Duodenal mucosa (tissue), 2 donors: ENCODE results near the gene ITIH4.

Source experiments
- H3K27ac ChIP-seq: one replicate; pipeline ENCODE4 v1.7.0; 2013; ENCODE audit warnings: low read depth, low read length
- H3K27me3 ChIP-seq, 2 donors: one replicate each; pipeline ENCODE4 v1.7.0; 2013; ENCODE audit warnings: low read length in 2 of 2, control low read depth in 1 of 2; ENCODE audit not compliant: insufficient read depth in 2 of 2, control insufficient read depth in 1 of 2
- H3K36me3 ChIP-seq, 2 donors: one replicate each; pipeline ENCODE4 v1.7.0; 2013; ENCODE audit warnings: low read length in 2 of 2, control low read depth in 1 of 2; ENCODE audit not compliant: insufficient read depth in 2 of 2, control insufficient read depth in 1 of 2
- H3K4me1 ChIP-seq, 2 donors: one replicate each; pipeline ENCODE4 v1.7.0; 2013; ENCODE audit warnings: low read length in 2 of 2, control low read depth in 1 of 2; ENCODE audit not compliant: insufficient read depth in 2 of 2, control insufficient read depth in 1 of 2
- H3K4me3 ChIP-seq, 2 donors: one replicate each; pipeline ENCODE4 v1.7.0; 2013; ENCODE audit warnings: low read length in 2 of 2, low read depth in 1 of 2
- H3K9ac ChIP-seq, 2 donors: one replicate each; pipeline ENCODE4 v1.7.0; 2013; ENCODE audit warnings: low read length in 2 of 2, low read depth in 1 of 2
- H3K9me3 ChIP-seq, 2 donors: one replicate each; pipeline ENCODE4 v1.7.0; 2013; ENCODE audit warnings: low read length in 2 of 2, control low read depth in 1 of 2; ENCODE audit not compliant: control insufficient read depth in 1 of 2

ITIH4 gene

GRCh38 chr3:52870471-52870870, 40.0 kb upstream of the ITIH4 start:
- Histone ChIP-seq H3K4me1 (peaks cover 0 to 6% of the 10 kb centered on the region in 2 donors), H3K27me3 (no peaks in the 10 kb centered on the region), H3K9me3 (no peaks in the 10 kb centered on the region), H3K27ac (no peak overlapping the region), H3K36me3 (no peaks in the 10 kb centered on the region), H3K9ac (no peak overlapping the region), H3K4me3 (no peak overlapping the region)

- Histone ChIP-seq H3K4me3 (no peak overlapping the region), H3K4me1 (peaks cover 0 to 6% of the 10 kb centered on the region in 2 donors), H3K27me3 (no peaks in the 10 kb centered on the region), H3K36me3 (no peaks in the 10 kb centered on the region), H3K9me3 (no peaks in the 10 kb centered on the region), H3K27ac (no peak overlapping the region), H3K9ac (no peak overlapping the region)
Observed at GRCh38 chr3:52866427-52866826, 36.0 kb upstream of the ITIH4 start.

- H3K27ac ChIP-seq: no peak overlapping the region
Observed at GRCh38 chr3:52865994-52866393, 35.5 kb upstream of the ITIH4 start.

GRCh38 chr3:52860424-52860768, 29.9 kb upstream of the ITIH4 start:
- H3K4me1 ChIP-seq: no peaks in the 10 kb centered on the region
- no peaks in the 10 kb centered on the region for H3K27me3 ChIP-seq
- H3K27ac ChIP-seq: no peak overlapping the region
- H3K36me3 ChIP-seq: peaks cover 0 to 10% of the 10 kb centered on the region in 2 donors
- H3K4me3 ChIP-seq: no peak overlapping the region
- no peak overlapping the region for H3K9ac ChIP-seq
- no peaks in the 10 kb centered on the region for H3K9me3 ChIP-seq

More at GRCh38 chr3:52865994-52866393, 35.5 kb upstream of the ITIH4 start:
- Histone ChIP-seq H3K9ac (no peak overlapping the region), H3K9me3 (no peaks in the 10 kb centered on the region), H3K36me3 (peaks cover 0 to under 1% of the 10 kb centered on the region in 2 donors), H3K4me3 (no peak overlapping the region), H3K27me3 (no peaks in the 10 kb centered on the region), H3K4me1 (peaks cover 0 to 6% of the 10 kb centered on the region in 2 donors)

- H3K4me3 ChIP-seq: no peak overlapping the region
- H3K9ac ChIP-seq: no peak overlapping the region
- no peaks in the 10 kb centered on the region for H3K27me3 ChIP-seq
- H3K9me3 ChIP-seq: no peaks in the 10 kb centered on the region
- no peaks in the 10 kb centered on the region for H3K4me1 ChIP-seq
- H3K36me3 ChIP-seq: peaks cover 0 to 10% of the 10 kb centered on the region in 2 donors
- H3K27ac ChIP-seq: no peak overlapping the region
Observed at GRCh38 chr3:52859686-52860423, 29.4 kb upstream of the ITIH4 start.

- Histone ChIP-seq H3K27me3 (no peaks in the 10 kb centered on the region), H3K9ac (no peak overlapping the region), H3K9me3 (no peaks in the 10 kb centered on the region), H3K36me3 (peaks cover 0 to 10% of the 10 kb centered on the region in 2 donors), H3K27ac (no peak overlapping the region), H3K4me1 (no peaks in the 10 kb centered on the region), H3K4me3 (no peak overlapping the region)
Observed at GRCh38 chr3:52857864-52858263, 27.4 kb upstream of the ITIH4 start.

- Histone ChIP-seq H3K27ac (no peak overlapping the region), H3K27me3 (no peaks in the 10 kb centered on the region), H3K4me3 (no peak overlapping the region), H3K9me3 (no peaks in the 10 kb centered on the region), H3K9ac (no peak overlapping the region), H3K36me3 (peaks cover 0 to 15% of the 10 kb centered on the region in 2 donors), H3K4me1 (no peaks in the 10 kb centered on the region)
Observed at GRCh38 chr3:52857133-52857532, 26.7 kb upstream of the ITIH4 start.

GRCh38 chr3:52856666-52857065, 26.2 kb upstream of the ITIH4 start:
- H3K4me3 ChIP-seq: no peak overlapping the region

GRCh38 chr3:52854013-52854412, 23.5 kb upstream of the ITIH4 start:
- no peak overlapping the region for H3K27ac ChIP-seq
- H3K4me3 ChIP-seq: no peak overlapping the region
- no peaks in the 10 kb centered on the region for H3K27me3 ChIP-seq
- H3K9ac ChIP-seq: no peak overlapping the region
- no peaks in the 10 kb centered on the region for H3K9me3 ChIP-seq
- H3K4me1 ChIP-seq: no peaks in the 10 kb centered on the region
- H3K36me3 ChIP-seq: peaks cover 5 to 30% of the 10 kb centered on the region in 2 donors

More at GRCh38 chr3:52856666-52857065, 26.2 kb upstream of the ITIH4 start:
- Histone ChIP-seq H3K4me1 (no peaks in the 10 kb centered on the region), H3K9ac (no peak overlapping the region), H3K27me3 (no peaks in the 10 kb centered on the region), H3K36me3 (peaks cover 0 to 19% of the 10 kb centered on the region in 2 donors), H3K27ac (no peak overlapping the region), H3K9me3 (no peaks in the 10 kb centered on the region)

GRCh38 chr3:52852419-52852818, 21.9 kb upstream of the ITIH4 start:
- H3K9me3 ChIP-seq: no peaks in the 10 kb centered on the region
- H3K4me1 ChIP-seq: no peaks in the 10 kb centered on the region
- H3K36me3 ChIP-seq: peaks cover 8 to 39% of the 10 kb centered on the region in 2 donors
- no peak overlapping the region for H3K27ac ChIP-seq
- H3K4me3 ChIP-seq: no peak overlapping the region
- no peak overlapping the region for H3K9ac ChIP-seq
- no peaks in the 10 kb centered on the region for H3K27me3 ChIP-seq
